Hematopoietic multipotent progenitor cell treated with erythropoietin and hydrocortisone succinate and interleukin-3 and kit ligand, for 6 days (in vitro differentiated cells): ENCODE data around the gene ADPRHL1.

Experiments
- DNase-seq: peaks from one replicate; pipeline ENCODE4 v3.0.0-alpha.2; 2015

ADPRHL1 gene

GRCh38 chr13:113413178-113413897 is 40.0 kb downstream of the ADPRHL1 start:
- DNase-seq = no peak

- no peak for DNase-seq
Observed at GRCh38 chr13:113412440-113412839, 40.8 kb downstream of the ADPRHL1 start.

DNA sequence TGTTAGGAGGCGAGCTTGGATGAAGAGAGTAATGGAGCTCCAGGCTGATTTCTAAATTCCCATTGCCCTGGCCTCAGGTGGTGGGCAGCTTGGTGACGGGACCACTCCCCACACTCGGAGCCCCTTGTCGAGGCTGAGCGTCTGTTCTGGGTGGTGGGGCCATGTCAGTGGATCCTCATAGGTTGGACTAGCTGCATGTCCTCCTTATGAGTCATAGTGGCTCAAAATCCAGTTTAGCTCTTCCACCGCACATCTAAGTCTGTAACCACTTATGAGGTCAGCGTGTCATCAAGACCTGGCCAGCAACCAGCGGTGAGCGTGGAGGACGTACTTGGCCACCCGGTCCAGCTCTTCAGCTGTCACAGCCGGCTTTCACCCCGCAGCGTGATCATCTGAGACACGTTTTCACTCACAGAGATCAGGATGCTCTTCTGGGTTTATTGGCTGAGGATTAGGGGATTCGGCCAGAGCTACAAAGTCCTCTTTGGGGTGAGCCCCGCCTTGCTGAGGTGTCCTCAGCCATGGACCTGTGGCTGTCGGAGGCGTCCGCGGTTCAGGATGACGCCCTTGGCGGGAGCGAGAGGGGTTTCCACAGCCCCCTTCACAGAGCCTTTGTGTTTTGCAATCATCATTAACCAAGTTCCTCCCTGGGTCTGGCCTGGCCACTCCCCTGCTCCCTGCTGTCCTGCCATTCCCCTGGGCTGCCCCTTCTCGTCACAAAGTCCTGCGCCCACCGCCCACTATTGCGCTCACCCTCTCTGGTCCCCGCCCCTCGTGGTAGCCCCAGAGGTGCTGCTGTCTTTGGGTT is 41.9 kb downstream of the ADPRHL1 start:
- no peak for DNase-seq

- no peak for DNase-seq
Observed at GRCh38 chr13:113410472-113411201, 42.7 kb downstream of the ADPRHL1 start.

DNA sequence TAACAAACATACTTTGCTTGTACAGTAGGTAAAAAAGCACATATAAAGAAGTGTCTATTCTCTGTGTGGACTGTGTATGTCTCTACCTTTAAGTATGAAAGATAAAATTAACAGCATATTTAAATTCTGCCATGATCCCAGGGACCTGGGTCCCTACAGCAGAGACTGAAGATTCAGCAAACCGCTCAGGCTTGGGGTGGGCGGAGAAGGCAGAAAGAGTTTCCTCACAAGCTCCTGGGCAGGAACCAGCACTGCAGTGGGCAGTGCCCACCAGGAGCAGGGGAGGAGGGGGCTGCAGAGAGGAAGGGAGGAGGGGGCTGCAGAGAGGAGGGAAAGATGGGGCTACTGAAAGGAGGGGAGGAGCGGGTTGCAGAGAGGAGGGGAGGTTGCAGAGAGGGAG is 44.7 kb downstream of the ADPRHL1 start:
- DNase-seq = no peak

GRCh38 chr13:113407531-113408393 is 45.5 kb downstream of the ADPRHL1 start:
- DNase-seq = no peak

DNA sequence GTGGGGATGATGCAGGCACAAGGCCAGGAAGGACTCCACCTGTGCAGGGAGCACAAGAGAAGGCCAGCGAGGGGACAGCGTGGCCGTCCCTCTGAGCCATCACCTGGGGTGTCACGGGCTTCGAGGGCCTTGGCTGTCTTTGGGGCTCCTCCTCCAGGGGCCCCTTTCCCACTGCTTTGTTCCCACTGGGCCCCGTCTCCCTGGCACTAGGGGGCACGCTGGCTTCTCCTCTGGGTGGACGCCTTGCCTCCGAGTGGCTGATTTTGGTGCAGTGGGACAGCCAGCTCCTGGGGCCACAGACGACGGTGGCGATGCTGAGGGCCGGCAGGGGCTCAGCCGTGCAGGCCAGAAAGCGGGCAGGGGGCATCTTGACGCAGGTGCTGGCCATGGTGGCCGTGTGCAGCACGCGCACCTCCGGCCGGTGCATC is 46.2 kb downstream of the ADPRHL1 start:
- no peak for DNase-seq

GRCh38 chr13:113406321-113407102 is 46.8 kb downstream of the ADPRHL1 start:
- DNase-seq = no peak

DNA sequence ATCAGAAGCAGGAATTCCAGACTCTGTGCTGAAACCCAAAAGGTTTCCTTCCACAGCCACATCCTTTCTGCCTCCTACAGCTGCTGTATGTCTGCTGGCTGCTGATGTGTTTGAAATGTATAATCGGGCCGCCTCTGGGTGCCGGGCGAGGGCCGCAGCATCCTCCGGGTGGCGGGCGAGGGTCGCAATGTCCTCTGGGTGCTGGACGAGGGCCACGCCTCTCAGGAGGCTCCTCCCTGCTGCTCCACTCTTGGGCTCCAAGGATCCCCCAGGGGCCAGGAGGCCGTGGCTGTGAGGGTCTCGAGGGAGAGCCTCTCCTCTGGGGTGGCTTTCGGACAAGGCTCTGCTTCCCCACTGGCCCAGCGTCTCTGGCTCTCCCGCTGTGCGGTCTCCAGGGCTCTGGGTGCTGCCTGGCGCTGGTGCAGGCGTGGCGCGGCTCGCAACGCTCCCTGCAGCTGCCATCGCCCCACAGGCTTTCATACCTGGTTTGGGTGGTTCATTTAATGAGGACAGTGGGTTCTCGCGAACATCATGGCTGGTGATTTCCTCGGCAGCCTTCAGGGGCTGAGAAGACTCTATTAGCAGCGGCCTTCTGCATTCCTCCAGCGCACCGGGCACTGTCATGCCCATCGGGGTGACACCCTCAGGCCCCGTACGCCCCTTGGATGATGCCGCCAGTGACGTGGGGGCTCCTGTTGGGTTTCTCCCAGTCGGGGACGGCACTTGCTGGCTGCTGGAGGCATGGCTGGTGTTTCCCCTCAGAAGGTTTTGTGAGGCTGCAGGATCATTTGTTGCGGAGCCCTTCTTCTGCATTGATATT is 47.6 kb downstream of the ADPRHL1 start:
- DNase-seq = no peak

- DNase-seq = no peak
Observed at GRCh38 chr13:113404723-113405471, 48.4 kb downstream of the ADPRHL1 start.

GRCh38 chr13:113404366-113404722 is 48.9 kb downstream of the ADPRHL1 start:
- DNase-seq = no peak

- no peak for DNase-seq
Observed at GRCh38 chr13:113403255-113404104, 49.8 kb downstream of the ADPRHL1 start.

DNA sequence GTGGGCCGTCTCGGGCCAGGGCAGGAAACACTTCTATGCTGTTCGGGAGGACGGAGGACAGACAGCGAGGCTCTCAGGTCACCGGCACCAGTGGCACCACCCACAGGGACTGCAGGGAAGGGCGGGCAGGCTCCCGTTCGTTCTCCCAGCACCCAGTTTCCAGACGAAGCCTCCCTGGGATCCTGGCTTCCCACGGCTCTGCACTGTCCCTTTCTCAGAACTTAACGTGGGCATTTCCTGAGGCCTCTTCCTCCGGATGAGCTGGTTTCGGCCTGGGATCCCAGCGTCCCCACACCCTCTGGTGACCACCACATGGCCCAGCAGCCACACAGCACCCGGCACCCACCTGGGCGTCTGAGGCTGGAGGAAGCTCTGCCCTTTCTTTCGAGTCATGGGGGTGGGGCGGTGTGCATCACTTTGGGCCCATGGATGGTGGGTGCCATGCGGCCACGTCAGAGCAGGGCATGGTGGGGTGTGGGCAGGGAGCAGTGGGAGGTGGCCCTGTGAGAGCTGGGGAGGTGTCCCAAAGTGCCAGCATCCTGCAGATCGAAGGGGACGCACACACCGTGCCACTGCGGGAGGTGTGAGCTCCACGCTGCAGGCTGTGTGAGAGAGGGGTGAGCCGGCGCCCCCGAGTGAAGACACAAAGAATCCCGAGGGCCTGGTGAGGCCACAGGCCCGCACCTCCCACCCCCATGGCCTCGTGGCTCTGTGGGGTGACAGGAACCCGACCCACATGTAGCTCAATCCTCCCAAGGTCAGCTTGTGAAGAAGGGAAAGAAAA is 50.6 kb downstream of the ADPRHL1 start:
- DNase-seq = no peak

- no peak for DNase-seq
Observed at GRCh38 chr13:113401452-113402415, 51.6 kb downstream of the ADPRHL1 start.

DNA sequence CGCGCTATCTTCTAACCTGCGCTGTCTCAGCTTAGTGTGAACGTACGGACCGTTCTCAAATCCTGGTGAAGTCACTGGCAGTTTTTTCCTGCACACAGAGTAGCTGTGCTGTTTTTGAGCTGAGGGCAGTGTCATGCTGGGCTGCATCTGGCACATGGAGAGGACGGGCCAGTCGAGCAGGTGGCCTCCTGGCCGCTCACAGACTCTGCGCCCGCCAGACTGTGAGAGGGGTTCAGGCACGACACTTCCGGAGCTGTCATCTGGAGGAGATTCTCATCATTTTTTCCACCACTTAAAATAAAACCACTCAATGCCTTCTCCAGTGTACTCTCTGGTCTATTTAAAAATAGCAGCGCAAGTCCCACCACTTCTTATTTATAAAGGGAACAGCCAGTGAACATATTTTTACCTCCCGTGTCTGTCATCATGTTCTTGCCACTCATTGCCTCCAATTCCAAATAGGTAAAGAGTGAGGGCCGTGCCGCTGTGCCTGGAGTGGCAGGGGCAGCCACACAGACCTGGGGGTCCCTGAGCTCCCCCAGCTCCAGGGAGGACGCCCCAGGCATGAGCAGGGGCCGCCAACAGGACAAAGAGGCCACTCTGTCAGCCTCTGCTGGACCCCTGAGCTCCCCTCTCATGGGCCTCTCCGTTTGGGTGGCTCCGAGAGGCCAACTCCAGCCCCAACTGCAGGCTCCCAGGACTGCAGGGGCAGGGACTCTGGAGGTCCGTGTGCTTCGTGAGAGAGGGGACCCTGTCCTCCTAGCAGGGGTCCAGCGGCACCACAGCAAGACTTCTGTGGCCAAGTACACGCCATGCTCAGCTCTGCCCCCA is 52.5 kb downstream of the ADPRHL1 start:
- DNase-seq = no peak

DNA sequence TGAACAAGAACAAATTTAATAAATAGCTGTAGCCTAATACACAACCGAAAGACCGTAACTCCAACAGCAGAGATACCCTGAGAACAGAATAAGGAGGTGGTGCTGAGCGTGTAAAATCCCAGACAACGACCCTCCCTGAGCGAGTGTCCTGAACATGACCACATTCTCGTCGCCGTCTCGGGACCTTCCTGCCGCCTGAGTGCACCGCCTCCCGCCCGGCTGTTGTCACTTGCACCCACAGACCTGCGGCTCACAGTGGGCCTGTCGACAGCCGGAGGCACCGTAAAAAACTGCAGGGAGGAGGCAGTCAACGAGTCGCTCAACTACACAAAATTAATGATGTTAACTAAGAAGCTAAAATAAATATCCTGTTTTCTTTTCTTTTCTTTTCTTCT is 53.5 kb downstream of the ADPRHL1 start:
- DNase-seq = no peak
